A172 (cell line): ENCODE data around the gene ZNF136. TPM values are rescaled to one million over a fixed set of nuclear protein-coding genes. Genes with fewer than 3 reads are reported as not detected.

Source experiments
- DNase-seq: peaks from one replicate; pipeline ENCODE4 v3.0.0-alpha.2; 2015; ENCODE audit warnings: low spot score
- total RNA-seq: library from RNA; depleted of rRNA; stranded (reverse); fragments of >200 nt; shearing (Covaris generic); gene quantifications from 2 replicates; pipeline ENCODE4 v1.2.3, GENCODE V29; 2014; rRNA removed

The ZNF136 gene
- total RNA-seq = 8.8 and 16.1 TPM in 2 replicates

- DNase-seq = peak; percentile 95
These were observed at the start of gene ZNF136 for GRCh38 chr19:12162882-12163806. Gene ZNF136, plus strand, starts transcription at chr19:12163096. Its CDS starts 108 bp downstream, at chr19:12163204.

- peak; percentile 45 for DNase-seq
These were observed 49.8 kb upstream of the ZNF136 start for GRCh38 chr19:12113121-12113520.

- no peak for DNase-seq
These were observed 45.5 kb upstream of the ZNF136 start for GRCh38 chr19:12117201-12117970.

GRCh38 chr19:12126707-12127106, 36.2 kb upstream of the ZNF136 start:
- DNase-seq = no peak

GRCh38 chr19:12133069-12133468, 29.8 kb upstream of the ZNF136 start:
- DNase-seq = no peak

- no peak for DNase-seq
These were observed 25.5 kb upstream of the ZNF136 start for GRCh38 chr19:12137221-12137940.

GRCh38 chr19:12139269-12139668, 23.6 kb upstream of the ZNF136 start:
- DNase-seq = no peak

GRCh38 chr19:12139885-12140544, 22.9 kb upstream of the ZNF136 start, which contains the start of gene ZNF20:
Gene ZNF20, minus strand, starts transcription at chr19:12140350. Its CDS starts 168 bp downstream, at chr19:12140182.
- DNase-seq = peak; percentile 89

- DNase-seq = peak; percentile 46
These were observed 22.1 kb upstream of the ZNF136 start for GRCh38 chr19:12140545-12141404.

GRCh38 chr19:12141405-12141736, 21.5 kb upstream of the ZNF136 start:
- no peak for DNase-seq

GRCh38 chr19:12145348-12145747, 17.5 kb upstream of the ZNF136 start:
- DNase-seq = no peak

GRCh38 chr19:12155324-12155860, 7.5 kb upstream of the ZNF136 start:
- DNase-seq = no peak

- peak; percentile 87 for DNase-seq
These were observed 6.5 kb upstream of the ZNF136 start, which contains the start of gene ZNF625 for GRCh38 chr19:12156223-12157058. Gene ZNF625, minus strand, starts transcription at chr19:12156734. Its CDS starts 176 bp downstream, at chr19:12156558.

GRCh38 chr19:12159773-12160414, 3.0 kb upstream of the ZNF136 start:
- DNase-seq = no peak

GRCh38 chr19:12162513-12162881, 399 bp upstream of the ZNF136 start:
- DNase-seq = no peak

GRCh38 chr19:12163826-12164225, 930 bp downstream of the ZNF136 start:
- DNase-seq = no peak

- DNase-seq = no peak
These were observed 3.7 kb downstream of the ZNF136 start for GRCh38 chr19:12166626-12167025.

- no peak for DNase-seq
These were observed 17.5 kb downstream of the ZNF136 start for GRCh38 chr19:12180377-12180776.

- no peak for DNase-seq
These were observed 24.7 kb downstream of the ZNF136 start for GRCh38 chr19:12187625-12188024.
